NT2/D1 (cell line): ENCODE results near the gene ADRB2.

Experiments
- DNase-seq: peaks from one replicate; pipeline ENCODE4 v3.0.0-alpha.2; 2011; ENCODE audit warnings: low read depth, low spot score
- H3K27me3 ChIP-seq: 2 replicates; pipeline ENCODE4 v1.6.0; 2011; ENCODE audit warnings: mild to moderate bottlenecking; ENCODE audit not compliant: insufficient read length, insufficient read depth
- H3K36me3 ChIP-seq: 2 replicates; pipeline ENCODE4 v1.6.1; 2011; ENCODE audit warnings: mild to moderate bottlenecking, low read length, mixed read lengths; ENCODE audit not compliant: insufficient read depth, insufficient read length
- H3K4me1 ChIP-seq: 2 replicates; pipeline ENCODE4 v1.5.1; 2011; ENCODE audit not compliant: insufficient read depth, insufficient read length
- H3K4me3 ChIP-seq: 2 replicates; pipeline ENCODE4 v1.5.1; 2011; ENCODE audit warnings: low read depth; ENCODE audit not compliant: insufficient read length
- H3K9ac ChIP-seq: 2 replicates; pipeline ENCODE4 v1.6.0; 2011; ENCODE audit warnings: low read depth; ENCODE audit not compliant: insufficient read length
- H3K9me3 ChIP-seq: 2 replicates; pipeline ENCODE4 v1.5.1; 2011; ENCODE audit warnings: mild to moderate bottlenecking, low read length; ENCODE audit not compliant: insufficient read depth
- SUZ12 ChIP-seq: IDR thresholded peaks from 2 replicates; pipeline ENCODE4 v1.6.1; 2011; ENCODE audit not compliant: insufficient read length, insufficient read depth; ENCODE audit errors: extremely low read depth
- YY1 ChIP-seq: IDR thresholded peaks from 2 replicates; pipeline ENCODE4 v1.6.1; 2011; ENCODE audit not compliant: insufficient read length, insufficient read depth
- ZNF274 ChIP-seq: IDR thresholded peaks from 2 replicates; pipeline ENCODE4 v1.6.1; 2011; ENCODE audit warnings: mild to moderate bottlenecking, low read depth, low read length

The ADRB2 gene

GRCh38 chr5:148823871-148824270, 2.5 kb upstream of the ADRB2 start:
- Histone ChIP-seq H3K36me3 (no peaks in the 10 kb centered on the region), H3K27me3 (peaks cover 31% of the 10 kb centered on the region), H3K4me3 (no peak overlapping the region), H3K9ac (no peak overlapping the region), H3K4me1 (peaks cover 5% of the 10 kb centered on the region), H3K9me3 (no peaks in the 10 kb centered on the region)
- no peak for TF ChIP-seq YY1
- no peak for TF ChIP-seq ZNF274
- TF ChIP-seq SUZ12: no peak
- DNase-seq: no peak

- no peak for DNase-seq
- H3K4me3 ChIP-seq: peak overlapping the region; percentile 60
- H3K4me1 ChIP-seq: peaks cover 5% of the 10 kb centered on the region
- H3K27me3 ChIP-seq: peaks cover 31% of the 10 kb centered on the region
- no peaks in the 10 kb centered on the region for H3K36me3 ChIP-seq
- no peaks in the 10 kb centered on the region for H3K9me3 ChIP-seq
- no peak for TF ChIP-seq ZNF274
- H3K9ac ChIP-seq: peak overlapping the region; percentile 57
These were observed 727 bp upstream of the ADRB2 start for GRCh38 chr5:148825716-148826052.

GRCh38 chr5:148826739-148827070, 294 bp downstream of the ADRB2 start:
- TF ChIP-seq SUZ12: no peak
- TF ChIP-seq ZNF274: no peak
- no peak for TF ChIP-seq YY1
- Histone ChIP-seq H3K36me3 (no peaks in the 10 kb centered on the region), H3K27me3 (peaks cover 31% of the 10 kb centered on the region), H3K9ac (peak overlapping the region; percentile 74), H3K4me3 (peak overlapping the region; percentile 58), H3K9me3 (no peaks in the 10 kb centered on the region), H3K4me1 (peaks cover 5% of the 10 kb centered on the region)
- no peak for DNase-seq

GRCh38 chr5:148827723-148828122, 1.3 kb downstream of the ADRB2 start:
- TF ChIP-seq YY1 (no peak), ZNF274 (no peak), SUZ12 (no peak)
- DNase-seq: no peak
- Histone ChIP-seq H3K27me3 (peaks cover 31% of the 10 kb centered on the region), H3K36me3 (no peaks in the 10 kb centered on the region), H3K9ac (no peak overlapping the region), H3K4me1 (peaks cover 5% of the 10 kb centered on the region), H3K9me3 (no peaks in the 10 kb centered on the region), H3K4me3 (no peak overlapping the region)

- DNase-seq: no peak
- H3K4me1 ChIP-seq: peaks cover 5% of the 10 kb centered on the region
- no peaks in the 10 kb centered on the region for H3K36me3 ChIP-seq
- H3K9ac ChIP-seq: no peak overlapping the region
- H3K27me3 ChIP-seq: peaks cover 31% of the 10 kb centered on the region
- H3K4me3 ChIP-seq: no peak overlapping the region
- TF ChIP-seq YY1 (no peak), ZNF274 (no peak), SUZ12 (no peak)
- no peaks in the 10 kb centered on the region for H3K9me3 ChIP-seq
These were observed 2.3 kb downstream of the ADRB2 start for GRCh38 chr5:148828511-148829247.

- Histone ChIP-seq H3K9me3 (no peaks in the 10 kb centered on the region), H3K36me3 (no peaks in the 10 kb centered on the region), H3K27me3 (peaks cover 31% of the 10 kb centered on the region), H3K4me1 (peaks cover 5% of the 10 kb centered on the region), H3K4me3 (no peak overlapping the region), H3K9ac (no peak overlapping the region)
- no peak for DNase-seq
- TF ChIP-seq YY1 (no peak), ZNF274 (no peak), SUZ12 (no peak)
These were observed 2.8 kb downstream of the ADRB2 start for GRCh38 chr5:148829248-148829594.

- Histone ChIP-seq H3K9me3 (no peaks in the 10 kb centered on the region), H3K4me1 (peaks cover 5% of the 10 kb centered on the region), H3K9ac (no peak overlapping the region), H3K36me3 (no peaks in the 10 kb centered on the region), H3K4me3 (no peak overlapping the region), H3K27me3 (peaks cover 26% of the 10 kb centered on the region)
- TF ChIP-seq SUZ12 (no peak), YY1 (no peak), ZNF274 (no peak)
- no peak for DNase-seq
These were observed 3.3 kb downstream of the ADRB2 start for GRCh38 chr5:148829734-148830133.
